Measurements from ENCODE around the gene CDK13. TPM values are rescaled to one million over a fixed set of nuclear protein-coding genes. Genes with fewer than 3 reads are reported as not detected.

The CDK13 gene
- total RNA-seq, 1 experiment from 2014 or later = 52.2 TPM

- H3K23ac ChIP-seq (ENCODE audit: insufficient read length, low read depth, low read length) = no peak overlapping the region
These were observed 183.7 kb downstream of the CDK13 start for GRCh38 chr7:40133561-40134427.

More at GRCh38 chr7:40133561-40134427, 183.7 kb downstream of the CDK13 start:
- Histone ChIP-seq H3K4ac (ENCODE audit: low read depth, low read length) (no peak overlapping the region), H3K18ac (ENCODE audit: insufficient read length, low read depth, low read length) (no peak overlapping the region), H2AFZ (ENCODE audit: low read length) (no peak overlapping the region), H2BK15ac (ENCODE audit: low read depth, low read length) (no peak overlapping the region), H2AK5ac (ENCODE audit: insufficient read length, low read length) (no peak overlapping the region), H3K56ac (ENCODE audit: insufficient read length, low read depth, low read length) (no peak overlapping the region), H2BK120ac (ENCODE audit: low read depth, low read length, poor library complexity, severe bottlenecking) (no peak overlapping the region), H3K14ac (ENCODE audit: insufficient read depth, low read length) (peak overlapping the region; percentile 21; the same call in 1 of the 2 replicates), H3K4me2 (ENCODE audit: insufficient read depth, insufficient read length, low read length) (peak overlapping the region; percentile 65), H2BK12ac (ENCODE audit: insufficient read length, low read depth, low read length) (no peak overlapping the region), H4K91ac (ENCODE audit: insufficient read length, low read depth, low read length) (no peak overlapping the region), H2BK5ac (ENCODE audit: insufficient read length, low read length) (no peak overlapping the region), H4K20me1 (ENCODE audit: control insufficient read depth, insufficient read depth, insufficient read length) (no peaks in the 10 kb centered on the region), H3K23me2 (ENCODE audit: insufficient read length, low read depth, low read length, poor library complexity, severe bottlenecking) (no peaks in the 10 kb centered on the region), H2BK20ac (ENCODE audit: low read depth, low read length, poor library complexity, severe bottlenecking) (no peak overlapping the region), H4K8ac (replicated peaks; ENCODE audit: insufficient read length, low read depth, low read length) (no peak overlapping the region), H3K9ac (ENCODE audit: extremely low read depth, insufficient read length, low read length) (peak overlapping the region; percentile 80), H3K79me2 (ENCODE audit: insufficient read depth, low read length) (peaks cover 7% of the 10 kb centered on the region; the same call in 1 of the 2 replicates), H3K9me3 (ENCODE audit: control insufficient read depth, low read depth, low read length) (no peaks in the 10 kb centered on the region), H3K27ac (ENCODE audit: insufficient read length, low read depth, low read length) (no peak overlapping the region), H3K27me3 (ENCODE audit: insufficient read depth, low read length) (no peaks in the 10 kb centered on the region; the same call in 1 of the 2 replicates), H3T11ph (ENCODE audit: low read length) (no peak overlapping the region), H4K5ac (ENCODE audit: insufficient read length, low read depth, low read length) (no peak overlapping the region), H3K4me1 (ENCODE audit: insufficient read depth, low read length) (no peaks in the 10 kb centered on the region), H3K79me1 (ENCODE audit: insufficient read depth, low read depth, low read length, poor library complexity, severe bottlenecking) (no peaks in the 10 kb centered on the region)
- Mint-ChIP-seq H3K27ac (peak overlapping the region; percentile 78 to 87 (median 83); a peak in 5 of 7 replicates), H3K36me3 (ENCODE audit: insufficient read depth in 1 of 3, low read depth in 3 of 3) (peaks cover 0 to 15% (median 2%) of the 10 kb centered on the region in 3 experiments; a peak in 3 of 7 replicates), H3K9me3 (no peaks in the 10 kb centered on the region; a peak in 1 of 5 replicates), H3K27me3 (ENCODE audit: low read depth) (peaks cover 16% of the 10 kb centered on the region), H3K4me3 (peak overlapping the region; percentile 94 to 96), H3K4me1 (peaks cover 11 to 12% of the 10 kb centered on the region in 2 experiments)
- no CpG with 5 or more reads among the region's 36 CpGs for WGBS (ENCODE audit: extremely low coverage, insufficient read length, low lambda C conversion rate)
- TF ChIP-seq CTCF (conservative IDR thresholded peaks at IDR 0.05) = no peak
- no peak for DNase-seq
